H1 (cell line): ENCODE results near the gene SPDYC. TPM values are rescaled to one million over a fixed set of nuclear protein-coding genes. Genes with fewer than 3 reads are reported as not detected.

Source experiments
- BACH1 ChIP-seq: IDR thresholded peaks from 2 replicates; pipeline ENCODE4 v1.6.1; 2012; ENCODE audit warnings: low read length, improper control_type of control experiment
- CBX8 ChIP-seq: fragments of 300-800, 300-1000 bp; sonication (generic); IDR thresholded peaks from 2 replicates; pipeline ENCODE4 v1.7.1; 2016; ENCODE audit warnings: low read depth, low read length, borderline replicate concordance
- CTBP2 ChIP-seq: IDR thresholded peaks from 2 replicates; pipeline ENCODE4 v1.7.0; 2011; ENCODE audit warnings: borderline replicate concordance, mild to moderate bottlenecking, moderate library complexity, mixed read lengths, low read length; ENCODE audit not compliant: insufficient read depth, insufficient read length
- GABPA ChIP-seq: IDR thresholded peaks from 2 replicates; pipeline ENCODE4 v1.6.1; 2011; ENCODE audit warnings: mild to moderate bottlenecking, low read length, moderate library complexity, borderline replicate concordance; ENCODE audit not compliant: insufficient read depth
- HDAC2 ChIP-seq, 2 experiments: fragments of 300-600 bp in 1 of 2; sonication (generic) in 1 of 2; IDR thresholded peaks; 2 replicates each; pipeline ENCODE4 v1.6.1; 2011 to 2012; ENCODE audit warnings: low read depth in 2 of 2, low read length in 2 of 2, mild to moderate bottlenecking in 2 of 2, moderate library complexity in 2 of 2, borderline replicate concordance in 1 of 2, inconsistent platforms in 1 of 2
- SIN3A ChIP-seq, 2 experiments: IDR thresholded peaks in 1 of 2; conservative IDR thresholded peaks in 1 of 2; 2 replicates each; pipeline ENCODE4 v1.6.1; 2011 to 2012; ENCODE audit warnings: low read length in 2 of 2, improper control_type of control experiment in 1 of 2, low read depth in 1 of 2, mild to moderate bottlenecking in 1 of 2
- TAF7 ChIP-seq: optimal IDR thresholded peaks from 2 replicates; pipeline ENCODE3; 2011; ENCODE audit warnings: low read depth, mild to moderate bottlenecking, inconsistent platforms, low read length, moderate library complexity, borderline replicate concordance
- polyA plus RNA-seq, 7 experiments: library from polyadenylated mRNA; depleted of rRNA in 3 of 7; stranded (reverse) in 5 of 7; unstranded in 2 of 7; fragments of >200 nt in 5 of 7; fragments of 200-250 nt in 2 of 7; gene quantifications; 1 replicate in 5 of 7; 2 replicates in 1 of 7; 4 replicates in 1 of 7; pipeline versions ENCODE4 v1.2.1 to v1.2.3, GENCODE V29; 2011 to 2013; ENCODE audit warnings: missing spikeins in 2 of 7, mixed read lengths in 2 of 7
- total RNA-seq: library from RNA; stranded (reverse); fragmentation: NEBNext Ultra II Directional; extraction: Animal tissue kit (Norgen Biotek cat#: 25700); gene quantifications from 2 replicates; pipeline ENCODE4 v1.2.1, GENCODE V29; 2021
- TF ChIP-seq, protein P1 (sequence below): fragments of 300-600 bp; sonication (generic); IDR thresholded peaks from 2 replicates; pipeline ENCODE4 v1.7.1; 2012; ENCODE audit warnings: low read length, moderate library complexity, mild to moderate bottlenecking, inconsistent platforms; ENCODE audit not compliant: insufficient replicate concordance

The SPDYC gene
- total and polyA plus RNA-seq, 2 of the 8 experiments (the other 6 are each of a cell fraction or from before 2014, with no cell fraction given), result 0.15 TPM; not detected in 1

DNA sequence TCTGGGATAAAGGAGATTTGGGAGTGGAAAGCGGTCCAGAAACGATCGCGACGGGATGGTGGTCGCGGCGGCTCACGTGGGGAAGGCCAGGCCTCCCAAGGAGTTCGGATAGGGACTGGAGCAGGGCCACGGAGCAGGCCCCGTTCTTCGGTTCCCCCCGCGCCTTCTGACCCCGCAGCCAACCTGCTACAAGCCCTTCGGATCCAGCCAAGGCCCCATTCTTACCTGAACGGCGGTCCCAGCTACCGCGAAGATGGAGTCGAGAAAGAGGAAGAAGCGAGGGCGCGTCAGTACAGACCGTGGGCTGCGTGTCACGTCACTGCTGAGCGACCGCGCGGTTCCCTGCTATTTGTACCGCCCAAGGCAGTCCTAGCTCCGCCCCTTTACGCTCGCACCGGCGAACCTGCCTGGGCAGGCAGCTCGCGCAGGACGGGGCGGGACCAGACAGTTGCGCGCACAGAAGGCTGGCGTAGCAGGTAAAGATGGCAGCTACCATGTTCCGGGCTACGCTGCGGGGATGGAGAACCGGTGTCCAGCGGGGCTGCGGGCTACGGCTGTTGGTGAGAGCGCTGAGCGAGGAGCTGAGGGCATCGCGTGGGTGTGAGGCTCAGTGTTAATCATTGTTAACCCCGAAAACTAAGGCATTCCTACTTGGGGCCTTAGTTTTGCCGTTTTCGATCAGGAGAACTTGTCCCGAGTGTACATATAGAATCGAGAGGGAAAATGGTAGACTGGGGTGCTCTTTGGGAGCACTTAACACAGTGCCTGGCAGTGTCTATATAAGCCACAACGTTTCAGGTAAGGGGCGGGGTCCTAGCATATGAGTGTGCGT, 48.0 kb upstream of the SPDYC start, which contains the start of the genes FAU and MRPL49 (continued):
- TF ChIP-seq, protein P1, sequence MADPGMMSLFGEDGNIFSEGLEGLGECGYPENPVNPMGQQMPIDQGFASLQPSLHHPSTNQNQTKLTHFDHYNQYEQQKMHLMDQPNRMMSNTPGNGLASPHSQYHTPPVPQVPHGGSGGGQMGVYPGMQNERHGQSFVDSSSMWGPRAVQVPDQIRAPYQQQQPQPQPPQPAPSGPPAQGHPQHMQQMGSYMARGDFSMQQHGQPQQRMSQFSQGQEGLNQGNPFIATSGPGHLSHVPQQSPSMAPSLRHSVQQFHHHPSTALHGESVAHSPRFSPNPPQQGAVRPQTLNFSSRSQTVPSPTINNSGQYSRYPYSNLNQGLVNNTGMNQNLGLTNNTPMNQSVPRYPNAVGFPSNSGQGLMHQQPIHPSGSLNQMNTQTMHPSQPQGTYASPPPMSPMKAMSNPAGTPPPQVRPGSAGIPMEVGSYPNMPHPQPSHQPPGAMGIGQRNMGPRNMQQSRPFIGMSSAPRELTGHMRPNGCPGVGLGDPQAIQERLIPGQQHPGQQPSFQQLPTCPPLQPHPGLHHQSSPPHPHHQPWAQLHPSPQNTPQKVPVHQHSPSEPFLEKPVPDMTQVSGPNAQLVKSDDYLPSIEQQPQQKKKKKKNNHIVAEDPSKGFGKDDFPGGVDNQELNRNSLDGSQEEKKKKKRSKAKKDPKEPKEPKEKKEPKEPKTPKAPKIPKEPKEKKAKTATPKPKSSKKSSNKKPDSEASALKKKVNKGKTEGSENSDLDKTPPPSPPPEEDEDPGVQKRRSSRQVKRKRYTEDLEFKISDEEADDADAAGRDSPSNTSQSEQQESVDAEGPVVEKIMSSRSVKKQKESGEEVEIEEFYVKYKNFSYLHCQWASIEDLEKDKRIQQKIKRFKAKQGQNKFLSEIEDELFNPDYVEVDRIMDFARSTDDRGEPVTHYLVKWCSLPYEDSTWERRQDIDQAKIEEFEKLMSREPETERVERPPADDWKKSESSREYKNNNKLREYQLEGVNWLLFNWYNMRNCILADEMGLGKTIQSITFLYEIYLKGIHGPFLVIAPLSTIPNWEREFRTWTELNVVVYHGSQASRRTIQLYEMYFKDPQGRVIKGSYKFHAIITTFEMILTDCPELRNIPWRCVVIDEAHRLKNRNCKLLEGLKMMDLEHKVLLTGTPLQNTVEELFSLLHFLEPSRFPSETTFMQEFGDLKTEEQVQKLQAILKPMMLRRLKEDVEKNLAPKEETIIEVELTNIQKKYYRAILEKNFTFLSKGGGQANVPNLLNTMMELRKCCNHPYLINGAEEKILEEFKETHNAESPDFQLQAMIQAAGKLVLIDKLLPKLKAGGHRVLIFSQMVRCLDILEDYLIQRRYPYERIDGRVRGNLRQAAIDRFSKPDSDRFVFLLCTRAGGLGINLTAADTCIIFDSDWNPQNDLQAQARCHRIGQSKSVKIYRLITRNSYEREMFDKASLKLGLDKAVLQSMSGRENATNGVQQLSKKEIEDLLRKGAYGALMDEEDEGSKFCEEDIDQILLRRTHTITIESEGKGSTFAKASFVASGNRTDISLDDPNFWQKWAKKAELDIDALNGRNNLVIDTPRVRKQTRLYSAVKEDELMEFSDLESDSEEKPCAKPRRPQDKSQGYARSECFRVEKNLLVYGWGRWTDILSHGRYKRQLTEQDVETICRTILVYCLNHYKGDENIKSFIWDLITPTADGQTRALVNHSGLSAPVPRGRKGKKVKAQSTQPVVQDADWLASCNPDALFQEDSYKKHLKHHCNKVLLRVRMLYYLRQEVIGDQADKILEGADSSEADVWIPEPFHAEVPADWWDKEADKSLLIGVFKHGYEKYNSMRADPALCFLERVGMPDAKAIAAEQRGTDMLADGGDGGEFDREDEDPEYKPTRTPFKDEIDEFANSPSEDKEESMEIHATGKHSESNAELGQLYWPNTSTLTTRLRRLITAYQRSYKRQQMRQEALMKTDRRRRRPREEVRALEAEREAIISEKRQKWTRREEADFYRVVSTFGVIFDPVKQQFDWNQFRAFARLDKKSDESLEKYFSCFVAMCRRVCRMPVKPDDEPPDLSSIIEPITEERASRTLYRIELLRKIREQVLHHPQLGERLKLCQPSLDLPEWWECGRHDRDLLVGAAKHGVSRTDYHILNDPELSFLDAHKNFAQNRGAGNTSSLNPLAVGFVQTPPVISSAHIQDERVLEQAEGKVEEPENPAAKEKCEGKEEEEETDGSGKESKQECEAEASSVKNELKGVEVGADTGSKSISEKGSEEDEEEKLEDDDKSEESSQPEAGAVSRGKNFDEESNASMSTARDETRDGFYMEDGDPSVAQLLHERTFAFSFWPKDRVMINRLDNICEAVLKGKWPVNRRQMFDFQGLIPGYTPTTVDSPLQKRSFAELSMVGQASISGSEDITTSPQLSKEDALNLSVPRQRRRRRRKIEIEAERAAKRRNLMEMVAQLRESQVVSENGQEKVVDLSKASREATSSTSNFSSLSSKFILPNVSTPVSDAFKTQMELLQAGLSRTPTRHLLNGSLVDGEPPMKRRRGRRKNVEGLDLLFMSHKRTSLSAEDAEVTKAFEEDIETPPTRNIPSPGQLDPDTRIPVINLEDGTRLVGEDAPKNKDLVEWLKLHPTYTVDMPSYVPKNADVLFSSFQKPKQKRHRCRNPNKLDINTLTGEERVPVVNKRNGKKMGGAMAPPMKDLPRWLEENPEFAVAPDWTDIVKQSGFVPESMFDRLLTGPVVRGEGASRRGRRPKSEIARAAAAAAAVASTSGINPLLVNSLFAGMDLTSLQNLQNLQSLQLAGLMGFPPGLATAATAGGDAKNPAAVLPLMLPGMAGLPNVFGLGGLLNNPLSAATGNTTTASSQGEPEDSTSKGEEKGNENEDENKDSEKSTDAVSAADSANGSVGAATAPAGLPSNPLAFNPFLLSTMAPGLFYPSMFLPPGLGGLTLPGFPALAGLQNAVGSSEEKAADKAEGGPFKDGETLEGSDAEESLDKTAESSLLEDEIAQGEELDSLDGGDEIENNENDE, result no peak
- TF ChIP-seq BACH1, result no peak
- no peak for TF ChIP-seq CBX8
- TF ChIP-seq TAF7, result peak; percentile 95
- TF ChIP-seq SIN3A (conservative IDR thresholded peaks at IDR 0.05 in 1 of 2, IDR thresholded peaks at IDR 0.05 in 1 of 2; ENCODE audit: low read depth in 1 of 2, low read length in 2 of 2), result peak; percentile 74 to 78; a peak in 1 of 4 replicates
- no peak for TF ChIP-seq CTBP2
- no peak for TF ChIP-seq GABPA
- peak in 1 of 2 experiments; percentile 90; a peak in 1 of 4 replicates for TF ChIP-seq HDAC2 (IDR thresholded peaks at IDR 0.05; ENCODE audit: borderline replicate concordance in 1 of 2, low read depth in 2 of 2, low read length in 2 of 2)
